Nephron progenitor cell (in vitro differentiated cells): ENCODE results near the gene WWOX.

ENCODE experiments used
- DNase-seq: peaks from one replicate; pipeline ENCODE4 v3.0.0; 2021
- H3K27ac Mint-ChIP-seq: 2 replicates; pipeline ENCODE4 v1.8.0; 2021; ENCODE audit warnings: mild to moderate bottlenecking, moderate library complexity, mixed read lengths
- H3K27me3 Mint-ChIP-seq: 2 replicates; pipeline ENCODE4 v1.8.0; 2021; ENCODE audit warnings: mild to moderate bottlenecking, low read depth, mixed read lengths; ENCODE audit not compliant: poor library complexity
- H3K36me3 Mint-ChIP-seq: 2 replicates; pipeline ENCODE4 v1.8.0; 2021; ENCODE audit warnings: low read depth, mixed read lengths
- H3K4me1 Mint-ChIP-seq: 2 replicates; pipeline ENCODE4 v1.8.0; 2021; ENCODE audit warnings: mixed read lengths
- H3K4me3 Mint-ChIP-seq: 2 replicates; pipeline ENCODE4 v1.8.0; 2021; ENCODE audit warnings: mild to moderate bottlenecking, moderate library complexity, mixed read lengths
- H3K9me3 Mint-ChIP-seq: 2 replicates; pipeline ENCODE4 v1.8.0; 2021; ENCODE audit warnings: mild to moderate bottlenecking, moderate library complexity, mixed read lengths
- CTCF ChIP-seq: fragments of 200-600 bp; sonication (generic); IDR thresholded peaks from 2 replicates; pipeline ENCODE4 v1.5.0; 2021; ENCODE audit warnings: antibody characterized with exemption

WWOX gene

GRCh38 chr16:79062821-79063220, 963.4 kb downstream of the WWOX start:
- Mint-ChIP-seq H3K4me3 (no peak overlapping the region), H3K36me3 (no peaks in the 10 kb centered on the region), H3K9me3 (no peaks in the 10 kb centered on the region), H3K27me3 (peaks cover 18% of the 10 kb centered on the region), H3K4me1 (peaks cover 32% of the 10 kb centered on the region), H3K27ac (no peak overlapping the region)
- TF ChIP-seq CTCF = no peak
- no peak for DNase-seq

GRCh38 chr16:79064256-79064972, 965.0 kb downstream of the WWOX start:
- H3K27me3 Mint-ChIP-seq = peaks cover 21% of the 10 kb centered on the region
- H3K9me3 Mint-ChIP-seq = no peaks in the 10 kb centered on the region
- TF ChIP-seq CTCF = no peak
- no peak for DNase-seq
- H3K27ac Mint-ChIP-seq = no peak overlapping the region
- H3K4me1 Mint-ChIP-seq = peaks cover 45% of the 10 kb centered on the region
- no peaks in the 10 kb centered on the region for H3K36me3 Mint-ChIP-seq
- H3K4me3 Mint-ChIP-seq = no peak overlapping the region

GRCh38 chr16:79066561-79066960, 967.1 kb downstream of the WWOX start:
- Mint-ChIP-seq H3K4me3 (no peak overlapping the region), H3K9me3 (no peaks in the 10 kb centered on the region), H3K36me3 (no peaks in the 10 kb centered on the region), H3K27me3 (peaks cover 19% of the 10 kb centered on the region), H3K27ac (no peak overlapping the region), H3K4me1 (peaks cover 60% of the 10 kb centered on the region)
- TF ChIP-seq CTCF = no peak
- DNase-seq = no peak

GRCh38 chr16:79067600-79067999, 968.1 kb downstream of the WWOX start:
- H3K4me1 Mint-ChIP-seq = peaks cover 53% of the 10 kb centered on the region
- no peak overlapping the region for H3K27ac Mint-ChIP-seq
- no peak for DNase-seq
- no peaks in the 10 kb centered on the region for H3K9me3 Mint-ChIP-seq
- H3K4me3 Mint-ChIP-seq = no peak overlapping the region
- no peaks in the 10 kb centered on the region for H3K36me3 Mint-ChIP-seq
- TF ChIP-seq CTCF = no peak
- H3K27me3 Mint-ChIP-seq = peaks cover 19% of the 10 kb centered on the region

- peaks cover 19% of the 10 kb centered on the region for H3K27me3 Mint-ChIP-seq
- H3K4me3 Mint-ChIP-seq = no peak overlapping the region
- no peaks in the 10 kb centered on the region for H3K36me3 Mint-ChIP-seq
- TF ChIP-seq CTCF = no peak
- no peak for DNase-seq
- no peak overlapping the region for H3K27ac Mint-ChIP-seq
- H3K9me3 Mint-ChIP-seq = no peaks in the 10 kb centered on the region
- peaks cover 52% of the 10 kb centered on the region for H3K4me1 Mint-ChIP-seq
Observed at GRCh38 chr16:79069121-79069520, 969.7 kb downstream of the WWOX start.

- Mint-ChIP-seq H3K27me3 (peaks cover 15% of the 10 kb centered on the region), H3K4me1 (peaks cover 56% of the 10 kb centered on the region), H3K27ac (no peak overlapping the region)
Observed at GRCh38 chr16:79069633-79070032, 970.2 kb downstream of the WWOX start.

More at GRCh38 chr16:79069633-79070032, 970.2 kb downstream of the WWOX start:
- TF ChIP-seq CTCF = no peak
- Mint-ChIP-seq H3K9me3 (no peaks in the 10 kb centered on the region), H3K36me3 (no peaks in the 10 kb centered on the region), H3K4me3 (no peak overlapping the region)
- DNase-seq = no peak
